NCI-H510A treated with DMSO at 0.1 percent for 48 hours (cell line): ENCODE results near the gene ACOXL.

Experiments used
- DNase-seq: peaks from one replicate; lab custom pipeline; 2025; lab: John Stamatoyannopoulos, UW

The ACOXL gene

DNA sequence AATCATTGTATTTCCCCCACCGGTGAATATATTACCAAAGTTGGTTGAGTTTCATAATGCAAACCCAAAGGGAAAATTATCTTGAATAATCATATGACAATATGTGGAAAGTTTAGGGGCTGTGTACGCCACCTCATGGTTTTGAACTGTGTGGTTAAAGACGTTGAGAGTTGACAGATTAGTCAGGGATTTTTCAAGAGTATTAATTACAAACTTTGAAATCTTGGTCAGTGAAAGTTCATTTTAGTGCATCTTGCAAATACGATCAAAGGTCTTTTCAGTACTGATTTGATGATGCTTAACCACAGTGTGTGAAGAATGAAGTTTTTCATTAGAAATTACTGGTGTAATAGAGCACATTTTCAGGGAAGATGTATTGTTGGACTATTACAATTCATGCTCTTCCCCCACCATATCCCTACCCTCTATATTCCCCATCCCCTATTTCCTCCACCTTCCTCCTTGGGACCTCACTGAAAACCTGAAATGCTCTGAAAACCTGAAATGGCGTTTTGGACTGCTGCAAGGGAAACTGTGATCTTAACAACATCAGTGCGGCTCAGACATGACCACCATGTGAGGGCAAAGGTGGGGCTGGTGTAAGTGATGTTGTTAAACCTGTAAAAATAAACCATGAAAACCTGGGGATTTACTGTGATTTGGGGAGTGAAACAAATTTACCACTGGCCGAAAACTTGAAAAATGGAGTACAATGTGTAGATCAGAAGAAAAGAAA is 383.8 kb downstream of the ACOXL start:
- no peak for DNase-seq

- DNase-seq, result peak; percentile 89
These were observed 384.6 kb downstream of the ACOXL start for GRCh38 chr2:111116843-111117597.

- DNase-seq, result no peak
These were observed 385.5 kb downstream of the ACOXL start for GRCh38 chr2:111117598-111118480.

DNA sequence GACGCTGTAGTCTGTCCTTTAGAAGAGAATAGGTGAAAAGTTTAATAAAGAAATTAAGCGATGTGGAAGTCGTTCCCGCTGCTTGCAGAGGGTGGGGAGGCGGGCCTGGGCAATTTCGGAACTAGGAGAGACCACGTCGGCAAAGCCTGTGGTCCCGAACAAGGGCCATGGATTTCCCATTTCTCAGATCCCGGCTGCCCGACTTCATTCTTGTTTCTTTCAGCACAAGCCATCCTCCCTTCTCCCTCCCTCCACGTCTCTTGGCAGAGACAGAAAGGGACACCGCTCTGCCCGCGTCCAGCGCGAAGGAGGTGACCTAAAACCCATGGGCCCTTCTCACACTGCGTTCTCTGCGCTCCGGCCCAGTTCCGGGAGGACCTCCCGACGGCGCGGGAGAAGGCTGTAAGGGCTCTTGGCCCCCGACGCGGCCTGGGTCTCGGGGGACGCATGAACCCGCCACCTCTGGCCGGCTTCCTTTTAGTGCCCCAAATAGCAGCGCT is 386.2 kb downstream of the ACOXL start:
- no peak for DNase-seq

- DNase-seq, result no peak
These were observed 386.8 kb downstream of the ACOXL start for GRCh38 chr2:111118981-111119821.

- no peak for DNase-seq
These were observed 387.5 kb downstream of the ACOXL start for GRCh38 chr2:111119822-111120252.

GRCh38 chr2:111120253-111121027 is 388.1 kb downstream of the ACOXL start, which contains the start of gene BCL2L11:
BCL2L11 (plus strand) TSS chr2:111120914; CDS start chr2:111123746, 2,832 bp downstream.
- peak; percentile 95 for DNase-seq

DNA sequence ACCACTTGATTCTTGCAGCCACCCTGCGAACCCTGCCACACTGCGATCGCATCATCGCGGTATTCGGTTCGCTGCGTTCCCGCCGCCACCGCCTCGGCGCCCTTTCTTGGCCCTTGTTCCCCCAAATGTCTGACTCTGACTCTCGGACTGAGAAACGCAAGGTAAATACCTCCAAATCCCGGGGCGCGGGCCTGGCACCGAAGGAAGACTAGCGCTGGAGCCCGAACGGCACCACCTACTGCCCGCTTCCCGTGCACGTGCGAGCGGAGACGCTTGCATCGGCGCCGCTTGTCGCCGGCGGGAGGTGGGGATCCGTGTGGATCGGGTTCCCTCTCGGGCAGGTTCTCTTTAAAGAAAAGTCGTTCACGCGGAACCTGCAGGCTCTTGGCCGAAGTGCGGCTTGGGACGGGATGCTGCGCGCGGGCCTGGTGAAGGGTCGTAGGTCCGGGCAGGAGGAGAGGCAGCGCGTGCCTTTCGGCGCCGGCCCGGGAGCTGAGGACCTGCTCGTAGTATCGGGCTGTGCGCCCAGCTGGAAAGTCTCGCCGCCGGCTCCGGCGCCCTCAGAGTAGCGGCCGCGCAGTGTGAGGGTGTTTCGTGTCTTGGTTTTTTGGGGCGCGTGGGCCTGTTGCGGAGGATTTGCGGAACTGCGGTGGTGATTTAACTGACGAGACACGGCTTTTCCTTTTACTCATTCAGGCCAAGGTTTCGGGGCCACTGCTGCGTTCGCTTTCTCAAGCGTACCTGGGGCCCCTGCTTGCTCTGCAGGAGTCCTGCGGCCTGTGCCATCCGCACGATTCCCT is 388.9 kb downstream of the ACOXL start:
- peak; percentile 43 for DNase-seq

- peak; percentile 88 for DNase-seq
These were observed 389.7 kb downstream of the ACOXL start for GRCh38 chr2:111121828-111122630.

DNA sequence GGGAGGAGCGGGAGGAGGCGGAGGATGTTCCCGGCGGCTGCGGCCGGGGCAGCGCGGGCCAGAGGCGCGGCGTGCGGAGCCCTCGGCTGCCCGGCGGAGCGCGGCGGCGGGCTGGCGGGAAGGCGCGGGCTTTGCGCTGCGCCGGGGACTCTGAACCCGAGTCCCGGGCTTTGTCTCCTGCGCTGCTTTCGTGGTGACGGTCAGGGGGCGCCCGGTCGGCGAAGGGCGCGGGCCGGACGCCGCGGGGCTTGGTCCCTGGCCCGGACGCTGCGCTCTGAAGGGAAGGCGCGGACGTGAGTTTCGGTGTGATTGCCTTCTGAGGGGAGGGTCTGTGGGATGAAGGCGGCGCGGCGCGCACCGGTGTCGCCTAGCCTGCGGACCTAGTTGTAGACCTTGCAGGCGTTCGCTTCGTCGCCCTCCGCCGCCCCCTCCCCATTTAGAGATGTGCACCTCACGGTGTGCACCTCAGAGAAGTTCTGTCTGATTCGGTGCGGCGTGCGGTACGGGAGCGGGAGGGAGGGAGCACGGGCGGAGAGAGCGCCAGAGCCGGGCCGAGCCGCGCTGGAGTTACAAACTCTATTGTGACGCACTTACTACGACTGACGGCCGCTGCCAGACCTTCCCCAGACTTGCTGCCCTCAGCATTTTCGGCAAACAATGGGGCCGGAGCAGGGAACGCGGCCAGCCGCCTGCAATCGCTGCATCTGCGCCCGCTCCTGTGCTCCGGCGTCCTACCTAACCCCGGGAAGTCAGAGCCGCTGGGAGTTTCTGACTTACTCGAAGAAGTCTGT is 390.5 kb downstream of the ACOXL start:
- peak; percentile 67 for DNase-seq

DNA sequence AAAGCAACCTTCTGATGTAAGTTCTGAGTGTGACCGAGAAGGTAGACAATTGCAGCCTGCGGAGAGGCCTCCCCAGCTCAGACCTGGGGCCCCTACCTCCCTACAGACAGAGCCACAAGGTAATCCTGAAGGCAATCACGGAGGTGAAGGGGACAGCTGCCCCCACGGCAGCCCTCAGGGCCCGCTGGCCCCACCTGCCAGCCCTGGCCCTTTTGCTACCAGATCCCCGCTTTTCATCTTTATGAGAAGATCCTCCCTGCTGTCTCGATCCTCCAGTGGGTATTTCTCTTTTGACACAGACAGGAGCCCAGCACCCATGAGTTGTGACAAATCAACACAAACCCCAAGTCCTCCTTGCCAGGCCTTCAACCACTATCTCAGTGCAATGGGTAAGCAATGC is 391.4 kb downstream of the ACOXL start:
- no peak for DNase-seq

GRCh38 chr2:111126581-111126980 is 394.2 kb downstream of the ACOXL start:
- no peak for DNase-seq

DNA sequence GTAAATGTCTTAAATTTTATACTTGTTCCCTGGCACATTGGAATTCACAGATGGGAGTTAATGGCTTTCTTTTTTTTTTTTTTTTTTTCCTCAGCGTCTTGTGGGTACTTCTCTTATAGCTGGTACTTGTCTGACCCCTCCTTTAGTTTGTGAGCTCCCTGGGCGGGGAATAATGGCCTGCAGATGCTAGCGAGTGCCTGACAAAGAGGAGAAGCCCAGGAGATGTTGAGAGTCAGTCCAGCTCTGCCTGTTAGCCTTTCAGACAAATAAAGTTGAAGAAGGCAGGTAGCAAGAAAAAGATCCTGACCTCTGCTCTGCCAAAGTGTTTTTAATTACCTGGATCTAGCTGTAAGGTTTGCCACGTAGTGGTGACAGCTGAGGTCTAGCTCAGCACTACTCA is 395.0 kb downstream of the ACOXL start:
- DNase-seq, result no peak

- no peak for DNase-seq
These were observed 395.7 kb downstream of the ACOXL start for GRCh38 chr2:111128096-111128495.

GRCh38 chr2:111133603-111134002 is 401.2 kb downstream of the ACOXL start:
- no peak for DNase-seq

- no peak for DNase-seq
These were observed 401.7 kb downstream of the ACOXL start for GRCh38 chr2:111134055-111134454.

DNA sequence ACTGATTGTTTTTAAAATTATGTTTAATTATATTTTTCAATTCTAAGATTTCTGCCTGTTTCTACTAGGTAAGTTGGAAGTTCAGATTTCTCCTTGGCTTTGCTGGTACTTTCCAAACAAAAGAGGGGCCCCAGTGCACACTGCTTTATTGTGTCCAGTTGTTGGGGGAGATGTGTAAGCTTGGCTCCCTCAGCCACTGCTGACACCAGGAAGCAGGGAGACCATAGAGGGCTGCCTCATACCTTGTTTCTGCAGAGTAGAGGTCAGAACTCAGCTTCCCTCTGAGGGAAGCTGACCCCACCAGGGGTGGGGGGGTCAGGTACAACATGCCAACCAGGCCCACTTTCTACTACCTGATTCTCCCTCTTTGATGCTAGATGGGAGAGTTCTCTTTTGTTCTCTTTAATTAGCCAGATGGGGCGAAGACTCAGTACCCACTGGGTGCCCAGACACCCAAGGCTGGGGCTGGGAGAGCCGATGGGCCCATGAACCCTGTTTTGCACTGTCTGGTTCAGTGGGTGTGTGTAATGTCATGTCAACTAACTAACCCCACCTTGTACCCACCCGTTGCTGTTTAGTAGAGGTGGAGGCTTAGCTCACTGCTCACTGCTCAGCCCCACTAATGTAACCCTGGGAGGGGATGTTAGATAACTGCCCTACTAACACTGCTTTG is 403.0 kb downstream of the ACOXL start:
- no peak for DNase-seq
